Measurements from ENCODE around the gene TRIM9.

Gene TRIM9

DNA sequence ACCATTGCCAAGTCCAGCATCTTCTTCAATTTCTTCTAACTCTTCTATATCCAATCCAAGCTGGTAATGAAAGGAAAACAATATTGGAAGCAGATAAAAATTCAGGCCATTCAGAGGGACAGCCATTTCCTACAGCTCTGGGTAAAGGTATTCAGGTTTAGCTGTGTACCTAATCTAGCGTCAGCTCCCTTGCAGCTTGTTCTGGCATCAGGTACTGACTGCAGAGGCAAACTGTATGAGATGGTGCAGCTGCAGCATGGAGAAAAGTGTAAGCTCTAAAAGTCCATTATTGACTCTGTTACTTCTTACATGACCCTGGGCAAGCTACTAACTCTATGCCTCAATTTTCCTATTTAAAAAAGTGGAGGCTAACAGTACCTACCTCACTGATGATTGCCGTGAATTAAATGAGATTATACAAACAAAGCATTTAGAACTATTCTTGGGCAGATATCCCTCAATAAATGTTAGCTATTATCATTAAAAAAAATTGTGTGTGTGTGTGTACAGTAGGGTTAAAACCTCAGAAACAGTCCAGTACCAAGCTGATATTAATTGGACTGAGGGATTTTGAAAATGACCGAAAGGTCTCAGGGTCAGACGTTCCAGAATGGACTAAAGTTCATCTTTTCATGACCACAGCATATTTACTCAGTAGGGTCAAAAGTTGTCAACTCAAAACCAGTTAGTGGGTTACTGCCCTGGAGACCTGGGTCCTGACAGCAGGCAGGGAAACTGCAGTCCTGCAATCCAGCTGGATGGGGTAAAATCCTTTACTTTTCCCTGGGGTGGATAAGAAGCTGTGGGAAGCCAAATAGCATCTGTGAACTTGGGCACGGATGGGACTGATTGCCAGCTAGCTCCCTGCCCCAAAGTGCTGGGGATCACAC lies 159.5 kb downstream of the TRIM9 start:
- Histone ChIP-seq H3K27me3 (no peaks in the 10 kb centered on the region), H3K9me3 (no peaks in the 10 kb centered on the region), H3K4me2 (no peak overlapping the region), H3K36me3 (no peaks in the 10 kb centered on the region), H3K27ac (no peak overlapping the region), H3K4me3 (no peak overlapping the region), H3K9ac (no peak overlapping the region), H3K4me1 (no peaks in the 10 kb centered on the region), H4K20me1 (no peaks in the 10 kb centered on the region)
- TF ChIP-seq Cebpa-rat (IDR thresholded peaks at IDR 0.05), result no peak

GRCh38 chr14:50932592-50933495 lies 162.1 kb downstream of the TRIM9 start:
- Histone ChIP-seq H3K27me3 (no peaks in the 10 kb centered on the region), H3K9ac (no peak overlapping the region), H3K36me3 (no peaks in the 10 kb centered on the region), H3K4me2 (no peak overlapping the region), H4K20me1 (no peaks in the 10 kb centered on the region), H3K9me3 (no peaks in the 10 kb centered on the region), H3K27ac (no peak overlapping the region), H3K4me1 (peaks cover 10% of the 10 kb centered on the region), H3K4me3 (no peak overlapping the region)
- TF ChIP-seq Cebpa-rat (IDR thresholded peaks at IDR 0.05), result no peak

- no peak overlapping the region for H3K27ac ChIP-seq
- no peaks in the 10 kb centered on the region for H4K20me1 ChIP-seq
- no peaks in the 10 kb centered on the region for H3K9me3 ChIP-seq
- no peak overlapping the region for H3K9ac ChIP-seq
- TF ChIP-seq Cebpa-rat (IDR thresholded peaks at IDR 0.05), result no peak
- H3K27me3 ChIP-seq, result no peaks in the 10 kb centered on the region
- H3K4me2 ChIP-seq, result no peak overlapping the region
- H3K36me3 ChIP-seq, result no peaks in the 10 kb centered on the region
- H3K4me1 ChIP-seq, result peaks cover 17% of the 10 kb centered on the region
- no peak overlapping the region for H3K4me3 ChIP-seq
These were observed 162.7 kb downstream of the TRIM9 start for GRCh38 chr14:50932156-50932555.

DNA sequence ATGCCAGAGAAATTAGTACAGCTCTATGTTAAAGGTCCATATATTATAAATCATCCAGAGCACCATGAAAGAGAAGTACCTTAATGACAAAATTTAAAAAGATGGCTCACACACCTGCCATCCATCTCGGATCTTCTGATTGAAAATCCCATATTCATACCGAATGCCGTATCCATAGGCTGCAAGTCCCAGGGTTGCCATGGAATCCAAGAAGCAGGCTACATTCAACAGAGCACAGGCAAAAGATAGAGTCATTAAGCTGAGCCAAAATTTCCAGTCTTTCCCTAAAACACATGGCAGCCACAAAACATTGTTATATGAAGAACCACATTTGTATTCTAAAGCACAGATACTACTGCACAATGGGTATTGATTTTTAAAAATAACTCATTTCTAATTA lies 163.3 kb downstream of the TRIM9 start:
- Histone ChIP-seq H3K36me3 (no peaks in the 10 kb centered on the region), H3K4me1 (peaks cover 22% of the 10 kb centered on the region), H4K20me1 (no peaks in the 10 kb centered on the region), H3K4me3 (no peak overlapping the region), H3K9me3 (no peaks in the 10 kb centered on the region), H3K9ac (no peak overlapping the region), H3K4me2 (no peak overlapping the region), H3K27ac (no peak overlapping the region), H3K27me3 (no peaks in the 10 kb centered on the region)
- TF ChIP-seq Cebpa-rat (IDR thresholded peaks at IDR 0.05), result no peak

- Histone ChIP-seq H3K9me3 (no peaks in the 10 kb centered on the region), H3K36me3 (no peaks in the 10 kb centered on the region), H3K4me3 (no peak overlapping the region), H4K20me1 (no peaks in the 10 kb centered on the region), H3K4me2 (no peak overlapping the region), H3K27ac (no peak overlapping the region), H3K9ac (no peak overlapping the region), H3K27me3 (no peaks in the 10 kb centered on the region), H3K4me1 (peaks cover 22% of the 10 kb centered on the region)
- TF ChIP-seq Cebpa-rat (IDR thresholded peaks at IDR 0.05), result no peak
These were observed 165.4 kb downstream of the TRIM9 start for GRCh38 chr14:50929506-50929905.

DNA sequence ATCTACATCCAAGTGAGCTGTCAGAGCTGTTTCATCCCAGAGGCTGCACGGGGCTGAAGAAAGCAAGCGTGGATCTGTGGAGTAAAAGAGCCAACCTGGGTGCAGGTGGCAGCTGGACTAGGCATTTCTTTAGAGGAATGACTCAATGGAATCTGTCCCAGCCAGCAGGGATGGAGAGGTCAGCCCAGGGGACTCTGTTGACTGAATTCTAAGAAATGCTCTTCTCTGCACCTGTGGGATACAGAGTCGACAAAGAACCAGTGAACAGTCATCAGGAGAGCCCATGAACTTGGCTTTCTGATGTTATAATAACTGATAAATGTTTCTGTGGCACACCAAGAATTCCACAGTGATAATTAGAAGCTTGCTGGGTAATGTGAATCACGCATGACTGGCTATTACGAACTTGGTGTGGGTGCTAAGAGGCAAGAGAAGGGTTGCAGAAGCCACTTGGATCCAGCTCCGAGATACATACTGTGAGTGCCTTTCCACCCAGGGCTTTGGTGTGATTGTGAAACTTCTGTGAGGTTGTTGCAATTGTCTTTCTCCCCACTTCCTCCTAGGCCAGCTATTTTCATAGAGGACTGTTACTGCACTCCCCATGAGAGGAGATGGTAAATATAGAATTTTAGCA lies 166.8 kb downstream of the TRIM9 start:
- Histone ChIP-seq H3K27ac (no peak overlapping the region), H3K4me1 (peaks cover 22% of the 10 kb centered on the region), H3K27me3 (no peaks in the 10 kb centered on the region), H3K9me3 (no peaks in the 10 kb centered on the region), H4K20me1 (no peaks in the 10 kb centered on the region), H3K4me3 (no peak overlapping the region), H3K36me3 (no peaks in the 10 kb centered on the region), H3K9ac (no peak overlapping the region), H3K4me2 (peak overlapping the region; percentile 38)
- TF ChIP-seq Cebpa-rat (IDR thresholded peaks at IDR 0.05), result peak; percentile 76

GRCh38 chr14:50926851-50927386 lies 168.0 kb downstream of the TRIM9 start:
- H3K9ac ChIP-seq, result no peak overlapping the region
- no peak overlapping the region for H3K27ac ChIP-seq
- no peaks in the 10 kb centered on the region for H3K27me3 ChIP-seq
- H3K4me2 ChIP-seq, result peak overlapping the region; percentile 31
- no peak for TF ChIP-seq Cebpa-rat (IDR thresholded peaks at IDR 0.05)
- no peaks in the 10 kb centered on the region for H3K36me3 ChIP-seq
- H4K20me1 ChIP-seq, result no peaks in the 10 kb centered on the region
- no peaks in the 10 kb centered on the region for H3K9me3 ChIP-seq
- peaks cover 22% of the 10 kb centered on the region for H3K4me1 ChIP-seq
- H3K4me3 ChIP-seq, result no peak overlapping the region

Measured in BLaER1 (cell line).